GM19023 (cell line): ENCODE data around the gene SDK1.

Experiments
- ATAC-seq: cut with Tn5 transposase; IDR thresholded peaks from one replicate; pipeline ENCODE4 v1.9.1; 2021; ENCODE audit warnings: mild to moderate bottlenecking, moderate library complexity; ENCODE audit not compliant: unreplicated experiment

Gene SDK1

GRCh38 chr7:4159761-4160554 is 858.9 kb downstream of the SDK1 start:
- ATAC-seq, result no peak

- no peak for ATAC-seq
These were observed 862.0 kb downstream of the SDK1 start for GRCh38 chr7:4162884-4163564.

- no peak for ATAC-seq
These were observed 862.6 kb downstream of the SDK1 start for GRCh38 chr7:4163565-4164203.

GRCh38 chr7:4164556-4164955 is 863.5 kb downstream of the SDK1 start:
- no peak for ATAC-seq

GRCh38 chr7:4166340-4166739 is 865.3 kb downstream of the SDK1 start:
- no peak for ATAC-seq

- no peak for ATAC-seq
These were observed 865.8 kb downstream of the SDK1 start for GRCh38 chr7:4166807-4167206.

- no peak for ATAC-seq
These were observed 866.4 kb downstream of the SDK1 start for GRCh38 chr7:4167385-4167910.

- ATAC-seq, result no peak
These were observed 867.0 kb downstream of the SDK1 start for GRCh38 chr7:4168041-4168440.

GRCh38 chr7:4168541-4168940 is 867.5 kb downstream of the SDK1 start:
- ATAC-seq, result no peak

GRCh38 chr7:4169455-4169854 is 868.4 kb downstream of the SDK1 start:
- ATAC-seq, result no peak

GRCh38 chr7:4170997-4171786 is 870.1 kb downstream of the SDK1 start:
- no peak for ATAC-seq

- no peak for ATAC-seq
These were observed 871.8 kb downstream of the SDK1 start for GRCh38 chr7:4172883-4173282.

- no peak for ATAC-seq
These were observed 872.6 kb downstream of the SDK1 start for GRCh38 chr7:4173615-4174014.

- no peak for ATAC-seq
These were observed 873.0 kb downstream of the SDK1 start for GRCh38 chr7:4174016-4174415.

GRCh38 chr7:4174451-4174850 is 873.4 kb downstream of the SDK1 start:
- no peak for ATAC-seq

GRCh38 chr7:4174884-4175283 is 873.8 kb downstream of the SDK1 start:
- no peak for ATAC-seq

- no peak for ATAC-seq
These were observed 874.4 kb downstream of the SDK1 start for GRCh38 chr7:4175346-4175973.

GRCh38 chr7:4177001-4177400 is 875.9 kb downstream of the SDK1 start:
- ATAC-seq, result no peak

GRCh38 chr7:4178416-4178815 is 877.4 kb downstream of the SDK1 start:
- ATAC-seq, result no peak

- ATAC-seq, result no peak
These were observed 878.0 kb downstream of the SDK1 start for GRCh38 chr7:4178916-4179687.
